Epidermal melanocyte (primary cell): ENCODE data around the gene GAGE10.
"Not testable (repeated sequence)": the region's sequence is repeated elsewhere in the genome, so short reads cannot be mapped to it uniquely, and the experiment has no call there.

Experiments
- DNase-seq: peaks from one replicate; pipeline ENCODE4 v3.0.0; 2011; ENCODE audit warnings: low spot score; ENCODE audit not compliant: insufficient read length

The GAGE10 gene

GRCh38 chrX:49276207-49276606 lies 27.2 kb upstream of the GAGE10 start:
- no peak for DNase-seq

- no peak for DNase-seq
Measured at GRCh38 chrX:49276671-49277534, 26.5 kb upstream of the GAGE10 start.

GRCh38 chrX:49277535-49277830 lies 26.0 kb upstream of the GAGE10 start:
- no peak for DNase-seq

- no peak for DNase-seq
Measured at GRCh38 chrX:49278081-49278480, 25.4 kb upstream of the GAGE10 start.

- no peak for DNase-seq
Measured at GRCh38 chrX:49282647-49283011, 20.8 kb upstream of the GAGE10 start.

GRCh38 chrX:49284212-49284611 lies 19.2 kb upstream of the GAGE10 start:
- DNase-seq = no peak

- DNase-seq = no peak
Measured at GRCh38 chrX:49286136-49286535, 17.3 kb upstream of the GAGE10 start.

GRCh38 chrX:49286581-49286980 lies 16.9 kb upstream of the GAGE10 start:
- DNase-seq = no peak

GRCh38 chrX:49287665-49288064 lies 15.8 kb upstream of the GAGE10 start:
- DNase-seq = no peak

- DNase-seq = no peak
Measured at GRCh38 chrX:49290215-49290614, 13.2 kb upstream of the GAGE10 start.

GRCh38 chrX:49291615-49292337 lies 11.7 kb upstream of the GAGE10 start:
- DNase-seq = no peak

- DNase-seq = no peak
Measured at GRCh38 chrX:49292400-49293362, 10.8 kb upstream of the GAGE10 start.

GRCh38 chrX:49299293-49299692 lies 4.2 kb upstream of the GAGE10 start:
- DNase-seq = not testable (repeated sequence)

- DNase-seq = no peak
Measured at GRCh38 chrX:49300703-49301102, 2.7 kb upstream of the GAGE10 start.

- not testable (repeated sequence) for DNase-seq
Measured at GRCh38 chrX:49307775-49308174, 4.3 kb downstream of the GAGE10 start.

- DNase-seq = no peak
Measured at GRCh38 chrX:49308604-49309269, 5.3 kb downstream of the GAGE10 start.

GRCh38 chrX:49309401-49309981 lies 6.0 kb downstream of the GAGE10 start:
- no peak for DNase-seq

- no peak for DNase-seq
Measured at GRCh38 chrX:49310371-49310770, 6.9 kb downstream of the GAGE10 start.

GRCh38 chrX:49312176-49312575 lies 8.7 kb downstream of the GAGE10 start:
- no peak for DNase-seq

GRCh38 chrX:49316085-49316484 lies 12.6 kb downstream of the GAGE10 start:
- DNase-seq = no peak

- not testable (repeated sequence) for DNase-seq
Measured at GRCh38 chrX:49321737-49322136, 18.3 kb downstream of the GAGE10 start, which contains the start of gene GAGE12J. Gene GAGE12J, plus strand, starts transcription at chrX:49322037. Its CDS starts 1,157 bp downstream, at chrX:49323194.
